ENCODE results near the gene RAET1G.
A peak's percentile ranks its signal among the peaks of the same experiment; 100 is the strongest.

The RAET1G gene

GRCh38 chr6:149941583-149942460, 18.9 kb upstream of the RAET1G start, which contains the start of gene ULBP2:
Gene ULBP2 (plus strand): TSS chr6:149942014. CDS start chr6:149942073, 59 bp downstream.
- H3K27ac ChIP-seq (ENCODE audit: low read length): peak within 1 kb of the TSS; percentile 57
- no peaks in the 10 kb centered on the region; the same call in 1 of the 2 replicates for H3K79me2 ChIP-seq (ENCODE audit: insufficient read depth, low read length)
- peak within 1 kb of the TSS; percentile 90 for H2AFZ ChIP-seq (ENCODE audit: low read depth, low read length)
- ATAC-seq (ENCODE audit: insufficient read depth, low read depth): peak; percentile 93
- peak within 1 kb of the TSS; percentile 90 for H3K4me2 ChIP-seq (ENCODE audit: insufficient read depth, low read length)
- peaks cover 29% of the 10 kb centered on the region for H3K27me3 ChIP-seq (ENCODE audit: insufficient read depth, low read length, poor library complexity)
- 0 out of 2 replicates have a peak, but pooled peaks cover 3% of the 10 kb centered on the region for H4K20me1 ChIP-seq (ENCODE audit: insufficient read depth, low read length)
- peaks cover 12% of the 10 kb centered on the region for H3K4me1 ChIP-seq (ENCODE audit: insufficient read depth, low read length)
- peak; percentile 87 for DNase-seq
- no peaks in the 10 kb centered on the region for H3K36me3 ChIP-seq (ENCODE audit: insufficient read depth, low read length)
- peak within 1 kb of the TSS; percentile 65 for H3K9ac ChIP-seq (ENCODE audit: low read depth, low read length)
- TF ChIP-seq EZH2 (IDR thresholded peaks at IDR 0.05; ENCODE audit: borderline replicate concordance, low read depth, low read length, severe bottlenecking) (no peak), CTCF (IDR thresholded peaks at IDR 0.05; ENCODE audit: borderline replicate concordance, extremely low read depth, low read length, poor library complexity, severe bottlenecking) (no peak)
- H3K9me3 ChIP-seq (ENCODE audit: insufficient read depth, low read length, severe bottlenecking): no peaks in the 10 kb centered on the region
- H3K4me3 ChIP-seq (ENCODE audit: low read depth in 1 of 2, low read length in 2 of 2): peak within 1 kb of the TSS; percentile 39 to 89; a peak in 3 of 4 replicates

- no peak overlapping the region for H2AFZ ChIP-seq (ENCODE audit: low read depth, low read length)
- H3K79me2 ChIP-seq (ENCODE audit: insufficient read depth, low read length): no peaks in the 10 kb centered on the region; the same call in 1 of the 2 replicates
- no peak overlapping the region for H3K27ac ChIP-seq (ENCODE audit: low read length)
- ATAC-seq (ENCODE audit: insufficient read depth, low read depth) (no peak), DNase-seq (no peak)
- no peaks in the 10 kb centered on the region for H3K36me3 ChIP-seq (ENCODE audit: insufficient read depth, low read length)
- no peak overlapping the region for H3K4me2 ChIP-seq (ENCODE audit: insufficient read depth, low read length)
- H3K4me1 ChIP-seq (ENCODE audit: insufficient read depth, low read length): peaks cover 12% of the 10 kb centered on the region
- no peaks in the 10 kb centered on the region for H3K9me3 ChIP-seq (ENCODE audit: insufficient read depth, low read length, severe bottlenecking)
- no peak overlapping the region for H3K9ac ChIP-seq (ENCODE audit: low read depth, low read length)
- H3K27me3 ChIP-seq (ENCODE audit: insufficient read depth, low read length, poor library complexity): peaks cover 38% of the 10 kb centered on the region
- H4K20me1 ChIP-seq (ENCODE audit: insufficient read depth, low read length): 0 out of 2 replicates have a peak, but pooled peaks cover 3% of the 10 kb centered on the region
- H3K4me3 ChIP-seq (ENCODE audit: low read depth in 1 of 2, low read length in 2 of 2): no peak overlapping the region
- TF ChIP-seq CTCF (IDR thresholded peaks at IDR 0.05; ENCODE audit: borderline replicate concordance, extremely low read depth, low read length, poor library complexity, severe bottlenecking) (no peak), EZH2 (IDR thresholded peaks at IDR 0.05; ENCODE audit: borderline replicate concordance, low read depth, low read length, severe bottlenecking) (no peak)
Measured at GRCh38 chr6:149940672-149940982, 17.7 kb upstream of the RAET1G start.

GRCh38 chr6:149939909-149940671, 17.2 kb upstream of the RAET1G start:
- H3K4me3 ChIP-seq (ENCODE audit: low read depth in 1 of 2, low read length in 2 of 2): no peak overlapping the region
- H3K27me3 ChIP-seq (ENCODE audit: insufficient read depth, low read length, poor library complexity): peaks cover 43% of the 10 kb centered on the region
- peaks cover 12% of the 10 kb centered on the region for H3K4me1 ChIP-seq (ENCODE audit: insufficient read depth, low read length)
- no peaks in the 10 kb centered on the region for H3K9me3 ChIP-seq (ENCODE audit: insufficient read depth, low read length, severe bottlenecking)
- H3K4me2 ChIP-seq (ENCODE audit: insufficient read depth, low read length): no peak overlapping the region
- ATAC-seq (ENCODE audit: insufficient read depth, low read depth): no peak
- no peak overlapping the region for H2AFZ ChIP-seq (ENCODE audit: low read depth, low read length)
- no peak overlapping the region for H3K9ac ChIP-seq (ENCODE audit: low read depth, low read length)
- H3K36me3 ChIP-seq (ENCODE audit: insufficient read depth, low read length): no peaks in the 10 kb centered on the region
- TF ChIP-seq EZH2 (IDR thresholded peaks at IDR 0.05; ENCODE audit: borderline replicate concordance, low read depth, low read length, severe bottlenecking) (no peak), CTCF (IDR thresholded peaks at IDR 0.05; ENCODE audit: borderline replicate concordance, extremely low read depth, low read length, poor library complexity, severe bottlenecking) (no peak)
- no peak for DNase-seq
- H3K79me2 ChIP-seq (ENCODE audit: insufficient read depth, low read length): no peaks in the 10 kb centered on the region; the same call in 1 of the 2 replicates
- 0 out of 2 replicates have a peak, but pooled peaks cover 3% of the 10 kb centered on the region for H4K20me1 ChIP-seq (ENCODE audit: insufficient read depth, low read length)
- H3K27ac ChIP-seq (ENCODE audit: low read length): no peak overlapping the region

All from DND-41 (cell line).